C4-2B (cell line): ENCODE data around the gene NFIL3.

Source experiments
- CTCF ChIP-seq: fragments of 450-650 bp; conservative IDR thresholded peaks from 2 replicates; pipeline ENCODE4 v1.5.1; 2017; ENCODE audit warnings: mild to moderate bottlenecking
- ZFX ChIP-seq: fragments of 450-650 bp; IDR thresholded peaks from 2 replicates; pipeline ENCODE4 v1.6.1; 2017

GRCh38 chr9:91410161-91410560, 13.5 kb downstream of the NFIL3 start:
- TF ChIP-seq CTCF, result no peak
- TF ChIP-seq ZFX, result no peak
